MM.1S (cell line): Measurements from ENCODE around the gene G6PC1.

Experiments
- EZH2 ChIP-seq: fragments of 300-600 bp; sonication (generic); optimal IDR thresholded peaks from 2 replicates; pipeline ENCODE3; 2017; ENCODE audit warnings: low read depth, mild to moderate bottlenecking, antibody characterized with exemption, low read length, mixed read lengths
- EZH2phosphoT487 ChIP-seq: fragments of 300-600 bp; sonication (generic); IDR thresholded peaks from 2 replicates; pipeline ENCODE4 v1.6.1; 2018; ENCODE audit warnings: antibody characterized with exemption, low read length
- TF ChIP-seq, protein P1 (sequence below): fragments of 300-600 bp; sonication (generic); IDR thresholded peaks from 2 replicates; pipeline ENCODE4 v1.5.1; 2016; ENCODE audit warnings: antibody characterized with exemption, low read length, mixed read lengths

DNA sequence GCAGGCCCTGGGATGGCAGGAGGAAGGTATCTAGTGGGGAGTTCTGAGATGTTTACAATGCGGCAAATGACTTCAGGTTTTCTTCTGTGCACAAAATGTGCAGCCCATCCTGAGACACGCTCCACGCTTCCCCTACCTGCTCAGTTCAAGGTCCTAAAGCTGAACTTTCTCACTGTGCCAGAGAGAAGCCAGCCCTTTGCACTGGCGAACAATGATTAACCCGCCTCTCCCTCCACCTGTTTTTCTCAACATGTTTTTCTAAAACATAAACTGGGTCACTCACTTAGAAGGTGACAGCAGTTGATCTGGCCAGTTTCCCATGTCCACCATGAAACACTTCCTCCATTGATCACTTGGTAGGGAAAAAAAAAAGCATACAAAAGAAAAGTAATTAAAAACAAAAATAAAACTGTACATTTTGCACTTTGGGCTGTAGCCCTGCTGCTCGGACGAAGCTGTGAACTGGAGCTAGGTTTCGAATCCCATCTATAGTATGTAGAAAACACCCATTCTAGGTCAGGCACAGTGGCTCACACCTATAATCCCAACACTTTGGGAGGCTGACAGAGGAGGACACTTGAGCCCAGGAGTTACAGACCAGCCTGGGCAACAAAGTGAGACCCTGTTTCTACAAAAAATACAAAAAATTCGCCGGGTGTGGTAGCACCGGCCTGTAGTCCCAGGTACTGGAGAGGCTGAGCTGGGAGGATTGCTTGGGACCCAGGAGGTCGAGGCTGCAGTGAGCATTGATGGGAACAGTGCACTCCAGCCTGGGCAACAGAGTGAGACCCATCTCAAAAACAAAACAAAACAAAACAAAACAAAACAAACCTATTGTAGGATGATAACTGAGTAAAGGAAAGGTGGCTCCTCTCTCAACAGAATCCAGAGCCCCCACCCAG is 6.1 kb upstream of the G6PC1 start:
- TF ChIP-seq EZH2phosphoT487 (no peak), EZH2 (no peak)
- TF ChIP-seq, protein P1, sequence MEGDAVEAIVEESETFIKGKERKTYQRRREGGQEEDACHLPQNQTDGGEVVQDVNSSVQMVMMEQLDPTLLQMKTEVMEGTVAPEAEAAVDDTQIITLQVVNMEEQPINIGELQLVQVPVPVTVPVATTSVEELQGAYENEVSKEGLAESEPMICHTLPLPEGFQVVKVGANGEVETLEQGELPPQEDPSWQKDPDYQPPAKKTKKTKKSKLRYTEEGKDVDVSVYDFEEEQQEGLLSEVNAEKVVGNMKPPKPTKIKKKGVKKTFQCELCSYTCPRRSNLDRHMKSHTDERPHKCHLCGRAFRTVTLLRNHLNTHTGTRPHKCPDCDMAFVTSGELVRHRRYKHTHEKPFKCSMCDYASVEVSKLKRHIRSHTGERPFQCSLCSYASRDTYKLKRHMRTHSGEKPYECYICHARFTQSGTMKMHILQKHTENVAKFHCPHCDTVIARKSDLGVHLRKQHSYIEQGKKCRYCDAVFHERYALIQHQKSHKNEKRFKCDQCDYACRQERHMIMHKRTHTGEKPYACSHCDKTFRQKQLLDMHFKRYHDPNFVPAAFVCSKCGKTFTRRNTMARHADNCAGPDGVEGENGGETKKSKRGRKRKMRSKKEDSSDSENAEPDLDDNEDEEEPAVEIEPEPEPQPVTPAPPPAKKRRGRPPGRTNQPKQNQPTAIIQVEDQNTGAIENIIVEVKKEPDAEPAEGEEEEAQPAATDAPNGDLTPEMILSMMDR, result no peak
